SK-N-SH treated with all-trans-retinoic acid at 6 μM for 48 hours (cell line): ENCODE data around the gene CDC42SE1.

Experiments
- ATAC-seq: fragments of 200-7000 bp; cut with Tn5 transposase; 3 replicates; pipeline ENCODE4 v1.9.1; 2020; ENCODE audit warnings: mild to moderate bottlenecking, moderate library complexity
- ARNTL ChIP-seq: fragments of 450-650 bp; formaldehyde crosslinking; IDR thresholded peaks from 2 replicates; pipeline ENCODE4 v1.5.0; 2020; ENCODE audit warnings: low read depth, mild to moderate bottlenecking, moderate library complexity, borderline replicate concordance
- BACH2 ChIP-seq: fragments of 250-450 bp; sonication (Bioruptor Pico); IDR thresholded peaks from 2 replicates; pipeline ENCODE4 v1.9.0; 2021; ENCODE audit warnings: mild to moderate bottlenecking, borderline replicate concordance
- CREB5 ChIP-seq: fragments of 250-450 bp; sonication (Bioruptor Pico); IDR thresholded peaks from 2 replicates; pipeline ENCODE4 v1.5.1; 2020; ENCODE audit warnings: low read depth, mild to moderate bottlenecking, moderate library complexity
- CSDC2 ChIP-seq: fragments of 250-450 bp; sonication (Bioruptor Pico); IDR thresholded peaks from 2 replicates; pipeline ENCODE4 v1.5.0; 2020; ENCODE audit warnings: mild to moderate bottlenecking, moderate library complexity
- CSRNP3 ChIP-seq: fragments of 250-450 bp; sonication (Bioruptor Pico); IDR thresholded peaks from 2 replicates; pipeline ENCODE4 v1.5.1; 2021; ENCODE audit warnings: mild to moderate bottlenecking, moderate library complexity
- ESRRG ChIP-seq: fragments of 250-450 bp; sonication (Bioruptor Pico); IDR thresholded peaks from 2 replicates; pipeline ENCODE4 v1.6.1; 2021; ENCODE audit warnings: mild to moderate bottlenecking
- GLIS3 ChIP-seq: fragments of 250-450 bp; sonication (Bioruptor Pico); IDR thresholded peaks from 2 replicates; pipeline ENCODE4 v1.5.0; 2020; ENCODE audit warnings: mild to moderate bottlenecking, moderate library complexity
- ISL1 ChIP-seq: fragments of 250-450 bp; sonication (Bioruptor Pico); IDR thresholded peaks from 2 replicates; pipeline ENCODE4 v2.1.2; 2022; ENCODE audit warnings: mild to moderate bottlenecking, moderate library complexity
- OSR1 ChIP-seq: fragments of 250-450 bp; sonication (Bioruptor Pico); IDR thresholded peaks from 2 replicates; pipeline ENCODE4 v1.8.0; 2022; ENCODE audit warnings: moderate library complexity, mild to moderate bottlenecking, inconsistent platforms
- PATZ1 ChIP-seq: fragments of 250-450 bp; sonication (Bioruptor Pico); IDR thresholded peaks from 2 replicates; pipeline ENCODE4 v1.8.0; 2020; ENCODE audit warnings: mild to moderate bottlenecking, moderate library complexity, borderline replicate concordance
- POU6F1 ChIP-seq: fragments of 250-450 bp; sonication (Bioruptor Pico); IDR thresholded peaks from 2 replicates; pipeline ENCODE4 v1.8.0; 2021; ENCODE audit warnings: low read depth, mild to moderate bottlenecking, moderate library complexity, borderline replicate concordance
- PPARA ChIP-seq: fragments of 250-450 bp; sonication (Bioruptor Pico); IDR thresholded peaks from 2 replicates; pipeline ENCODE4 v1.5.0; 2020; ENCODE audit warnings: mild to moderate bottlenecking, borderline replicate concordance
- RARB ChIP-seq: fragments of 250-450 bp; sonication (Bioruptor Pico); IDR thresholded peaks from 2 replicates; pipeline ENCODE4 v1.8.0; 2021; ENCODE audit warnings: mild to moderate bottlenecking, moderate library complexity
- TCF4 ChIP-seq: fragments of 250-450 bp; sonication (Bioruptor Pico); IDR thresholded peaks from 2 replicates; pipeline ENCODE4 v1.8.0; 2021; ENCODE audit warnings: mild to moderate bottlenecking, moderate library complexity, borderline replicate concordance
- TOX ChIP-seq: fragments of 250-450 bp; sonication (Bioruptor Pico); IDR thresholded peaks from 2 replicates; pipeline ENCODE4 v1.8.0; 2021; ENCODE audit warnings: mild to moderate bottlenecking, moderate library complexity, borderline replicate concordance
- TSHZ2 ChIP-seq: fragments of 250-450 bp; sonication (Bioruptor Pico); IDR thresholded peaks from 2 replicates; pipeline ENCODE4 v1.5.0; 2020; ENCODE audit warnings: mild to moderate bottlenecking, moderate library complexity
- ZC3H10 ChIP-seq: fragments of 250-450 bp; sonication (Bioruptor Pico); IDR thresholded peaks from 2 replicates; pipeline ENCODE4 v1.5.1; 2021; ENCODE audit warnings: mild to moderate bottlenecking, moderate library complexity
- ZFP3 ChIP-seq: fragments of 250-450 bp; sonication (Bioruptor Pico); IDR thresholded peaks from 2 replicates; pipeline ENCODE4 v1.5.0; 2020; ENCODE audit warnings: mild to moderate bottlenecking, moderate library complexity
- ZFP30 ChIP-seq: fragments of 450-650 bp; formaldehyde crosslinking; IDR thresholded peaks from 2 replicates; pipeline ENCODE4 v1.5.0; 2022; ENCODE audit warnings: mild to moderate bottlenecking, moderate library complexity
- ZNF565 ChIP-seq: fragments of 450-650 bp; formaldehyde crosslinking; conservative IDR thresholded peaks from 2 replicates; pipeline ENCODE4 v1.5.0; 2020; ENCODE audit warnings: low read depth, mild to moderate bottlenecking, moderate library complexity
- ZNF70 ChIP-seq: fragments of 450-650 bp; formaldehyde crosslinking; IDR thresholded peaks from 2 replicates; pipeline ENCODE4 v1.5.0; 2020; ENCODE audit warnings: mild to moderate bottlenecking, moderate library complexity
- ZNF8 ChIP-seq: fragments of 450-650 bp; formaldehyde crosslinking; IDR thresholded peaks from 2 replicates; pipeline ENCODE4 v1.5.0; 2020; ENCODE audit warnings: mild to moderate bottlenecking, moderate library complexity

Gene CDC42SE1

GRCh38 chr1:151036356-151036755 is 23.1 kb downstream of the CDC42SE1 start, which contains the start of gene BNIPL:
BNIPL (plus strand) TSS chr1:151036586; CDS start chr1:151036726, 140 bp downstream.
- TF ChIP-seq CREB5 (CRISPR knock-in tag): no peak
- no peak for TF ChIP-seq ZNF565 (CRISPR knock-in tag)
- TF ChIP-seq CSDC2: no peak
- no peak for TF ChIP-seq TOX
- no peak for TF ChIP-seq CSRNP3
- TF ChIP-seq GLIS3: no peak
- TF ChIP-seq PPARA (CRISPR knock-in tag): no peak
- TF ChIP-seq ISL1 (CRISPR knock-in tag): no peak
- TF ChIP-seq ZNF70 (CRISPR knock-in tag): no peak
- no peak for TF ChIP-seq PATZ1
- TF ChIP-seq POU6F1 (CRISPR knock-in tag): no peak
- TF ChIP-seq ZC3H10 (CRISPR knock-in tag): no peak
- TF ChIP-seq ZNF8: no peak
- TF ChIP-seq ZFP30 (CRISPR knock-in tag): no peak
- TF ChIP-seq ZFP3 (CRISPR knock-in tag): no peak
- no peak for ATAC-seq

- no peak for ATAC-seq
- TF ChIP-seq PATZ1: no peak
- no peak for TF ChIP-seq ESRRG (CRISPR knock-in tag)
- no peak for TF ChIP-seq TSHZ2 (CRISPR knock-in tag)
- TF ChIP-seq ZNF8: no peak
- TF ChIP-seq BACH2 (CRISPR knock-in tag): no peak
- TF ChIP-seq GLIS3: no peak
- no peak for TF ChIP-seq RARB (CRISPR knock-in tag)
- no peak for TF ChIP-seq ARNTL (CRISPR knock-in tag)
- TF ChIP-seq ZNF70 (CRISPR knock-in tag): no peak
- no peak for TF ChIP-seq ZFP3 (CRISPR knock-in tag)
- TF ChIP-seq TCF4: no peak
- no peak for TF ChIP-seq ZC3H10 (CRISPR knock-in tag)
- TF ChIP-seq POU6F1 (CRISPR knock-in tag): no peak
- no peak for TF ChIP-seq ZNF565 (CRISPR knock-in tag)
- TF ChIP-seq TOX: no peak
- TF ChIP-seq OSR1: no peak
- no peak for TF ChIP-seq PPARA (CRISPR knock-in tag)
- TF ChIP-seq CSRNP3: no peak
- TF ChIP-seq ZFP30 (CRISPR knock-in tag): no peak
- TF ChIP-seq, all 23 proteins: peak for 0
Observed at GRCh38 chr1:151035167-151035566, 24.3 kb downstream of the CDC42SE1 start.
